GM20431 (cell line): ENCODE measurements around the gene AARS1.
"Not testable (repeated sequence)": the region's sequence is repeated elsewhere in the genome, so short reads cannot be mapped to it uniquely, and the experiment has no call there.

Experiments used
- in situ Hi-C: fragments of 300-500 bp; cut with MseI, MboI; formaldehyde crosslinking; loops from one replicate; pipeline ENCODE4 v1.15.0; 2020; ENCODE audit warnings: low sequenced_read_pairs; ENCODE audit not compliant: unreplicated experiment

The AARS1 gene

GRCh38 chr16:70276392-70276791 lies 12.9 kb downstream of the AARS1 start:
- in situ Hi-C loops = no loop called here

DNA sequence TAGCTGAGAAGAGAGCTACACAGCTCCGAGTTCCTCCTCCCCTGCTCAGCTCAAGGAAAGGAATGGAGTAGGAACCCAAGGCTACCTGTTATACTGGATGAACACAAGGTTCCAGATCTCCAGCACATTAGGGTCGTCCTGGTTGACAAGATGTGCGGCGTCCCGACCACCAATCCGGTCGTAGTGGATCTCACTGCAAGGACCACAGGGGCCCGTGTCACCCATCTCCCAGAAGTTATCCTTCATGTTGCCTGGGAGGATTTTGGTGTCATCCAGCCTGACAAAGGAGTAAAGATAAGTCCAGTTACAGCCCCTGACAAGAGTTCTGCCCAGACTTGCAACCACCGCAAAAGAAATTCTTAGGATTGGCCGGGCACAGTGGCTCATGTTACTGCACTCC lies 17.6 kb downstream of the AARS1 start:
- in situ Hi-C loops = no loop called here

- in situ Hi-C loops = no loop called here
These were observed 19.1 kb downstream of the AARS1 start for GRCh38 chr16:70270176-70270575.

DNA sequence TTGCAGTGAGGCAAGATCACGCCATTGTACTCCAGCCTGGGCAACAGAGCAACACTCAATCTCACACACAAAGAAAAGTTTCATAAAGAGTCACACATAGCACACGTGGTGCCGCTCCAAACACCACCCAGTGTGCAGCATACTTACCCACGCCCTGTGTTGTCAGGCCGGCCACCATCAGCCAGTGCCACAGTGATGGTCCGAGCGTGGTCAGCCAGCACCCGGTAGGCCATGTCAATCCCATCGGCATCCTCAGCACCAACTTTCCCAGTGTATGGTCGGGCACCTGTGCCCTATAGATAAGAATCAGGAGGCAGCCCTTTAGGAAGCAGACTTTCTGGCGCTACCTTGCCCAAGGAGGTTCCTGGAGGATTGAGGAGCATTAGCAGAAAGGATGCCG lies 19.8 kb downstream of the AARS1 start:
- in situ Hi-C loops = no loop called here

DNA sequence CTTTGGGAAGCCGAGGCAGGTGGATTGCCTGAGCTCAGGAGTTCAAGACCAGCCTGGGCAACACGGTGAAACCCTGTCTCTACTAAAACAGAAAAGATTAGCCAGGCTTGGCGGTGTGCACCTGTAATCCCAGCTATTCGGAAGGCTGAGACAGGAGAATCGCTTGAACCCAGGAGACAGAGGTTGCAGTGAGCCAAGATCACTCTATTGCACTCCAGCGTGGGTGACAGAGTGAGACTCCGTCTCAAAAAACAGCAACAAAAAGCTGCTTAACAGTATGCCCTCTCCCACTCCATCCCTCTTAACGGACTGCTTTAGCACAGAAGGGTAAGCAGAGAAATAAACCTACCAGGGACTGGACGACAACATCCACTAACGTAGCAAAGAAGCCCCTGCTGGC lies 21.4 kb downstream of the AARS1 start:
- in situ Hi-C loops = not testable (repeated sequence)

GRCh38 chr16:70267516-70267915 lies 21.8 kb downstream of the AARS1 start:
- in situ Hi-C loops = no loop called here

- in situ Hi-C loops = not testable (repeated sequence)
These were observed 29.4 kb downstream of the AARS1 start for GRCh38 chr16:70259903-70260302.

DNA sequence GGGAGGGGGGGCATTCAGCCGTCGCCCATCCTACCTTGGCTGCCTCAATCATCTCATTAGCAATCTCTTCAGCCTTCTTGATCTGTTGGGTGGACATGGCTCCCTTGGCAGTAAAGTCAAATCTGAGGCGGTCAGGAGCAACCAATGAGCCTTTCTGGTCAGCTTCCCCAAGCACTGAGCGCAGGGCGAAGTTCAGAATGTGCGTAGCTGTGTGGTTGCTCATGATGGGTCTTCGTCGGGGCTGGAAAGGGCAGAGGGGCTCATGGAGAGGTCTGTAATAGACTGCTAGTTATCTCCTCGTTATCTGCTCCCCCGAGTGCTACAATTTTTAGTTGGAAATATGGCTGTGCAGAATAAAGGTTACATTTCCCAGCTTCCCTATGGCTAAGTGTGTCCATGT lies 30.4 kb downstream of the AARS1 start:
- in situ Hi-C loops = no loop called here

DNA sequence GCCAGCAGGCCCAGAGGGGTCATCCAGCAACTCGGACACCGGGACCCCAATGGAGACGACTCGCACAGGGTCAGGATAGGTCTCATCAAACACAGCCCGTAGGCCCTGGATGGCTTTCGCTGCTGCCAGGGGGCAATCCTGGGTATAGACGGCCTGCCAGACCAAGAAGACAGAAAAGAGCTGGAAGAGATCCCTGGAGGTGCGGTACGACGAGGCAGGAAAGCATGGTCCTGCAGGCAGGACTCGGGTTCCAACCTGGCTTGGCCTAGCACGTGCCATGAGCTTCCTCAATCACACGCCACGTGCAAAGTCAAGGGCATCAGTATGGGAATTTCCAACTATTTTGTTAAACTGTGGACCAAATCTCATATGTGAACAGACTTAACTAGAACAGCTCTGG lies 31.2 kb downstream of the AARS1 start:
- in situ Hi-C loops = no loop called here

GRCh38 chr16:70257391-70257790 lies 31.9 kb downstream of the AARS1 start:
- in situ Hi-C loops = no loop called here

GRCh38 chr16:70255574-70255973 lies 33.7 kb downstream of the AARS1 start:
- in situ Hi-C loops = no loop called here

DNA sequence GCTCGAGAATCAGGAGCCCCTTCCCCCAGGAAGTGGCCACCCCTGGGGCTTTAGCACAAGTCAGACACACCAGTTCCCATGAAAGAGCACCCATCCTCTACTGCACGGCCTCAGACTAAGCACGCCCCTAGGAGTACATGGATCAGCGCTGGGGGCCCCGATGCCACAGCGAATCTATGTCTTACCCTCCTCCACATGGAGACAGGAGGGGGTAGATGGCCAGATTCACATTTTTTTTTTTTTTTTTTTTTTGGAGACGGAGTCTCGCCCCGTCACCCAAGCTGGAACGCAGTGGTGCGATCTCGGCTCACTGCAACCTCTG lies 34.4 kb downstream of the AARS1 start:
- in situ Hi-C loops = no loop called here

- in situ Hi-C loops = no loop called here
These were observed 34.9 kb downstream of the AARS1 start for GRCh38 chr16:70254180-70254964.

DNA sequence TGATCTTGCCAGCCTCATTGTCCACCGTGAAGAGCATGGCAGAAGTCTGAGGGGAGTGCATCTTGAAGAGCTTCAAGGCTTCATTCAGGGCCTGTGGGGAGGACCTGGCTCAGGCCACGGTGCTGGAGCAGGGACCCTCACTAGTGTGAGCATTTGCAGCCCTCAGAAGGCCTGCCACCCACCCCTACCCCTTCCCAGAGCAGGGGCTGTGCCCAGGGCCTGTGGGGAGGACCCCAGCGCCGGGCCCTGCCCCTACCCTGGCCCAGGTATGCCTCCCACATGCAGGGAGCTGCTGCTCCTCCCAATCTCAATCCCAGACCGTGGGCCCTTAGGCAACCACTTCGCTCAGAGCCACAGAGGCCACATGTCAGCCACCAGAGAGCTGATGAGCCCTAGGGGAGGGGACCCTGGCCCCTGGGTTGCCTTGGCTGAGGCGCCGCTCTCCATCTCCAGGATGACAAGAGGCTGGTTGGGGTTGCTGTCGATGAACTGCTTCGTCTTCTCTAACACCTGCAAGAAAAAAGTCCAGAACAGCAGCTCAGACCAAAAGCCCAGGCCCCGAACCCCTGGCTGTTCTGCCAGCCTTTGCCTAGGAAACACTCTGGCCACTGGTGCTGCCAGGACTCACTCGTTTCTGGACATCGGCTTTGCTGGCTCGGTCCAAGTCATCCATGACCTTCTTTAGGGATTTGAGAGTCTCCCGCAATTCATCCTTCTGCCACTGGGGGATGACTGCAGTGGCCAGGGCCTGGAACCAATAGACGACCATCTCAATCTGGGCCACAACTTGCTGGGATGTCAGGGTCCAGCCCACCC lies 35.8 kb downstream of the AARS1 start:
- in situ Hi-C loops = no loop called here

DNA sequence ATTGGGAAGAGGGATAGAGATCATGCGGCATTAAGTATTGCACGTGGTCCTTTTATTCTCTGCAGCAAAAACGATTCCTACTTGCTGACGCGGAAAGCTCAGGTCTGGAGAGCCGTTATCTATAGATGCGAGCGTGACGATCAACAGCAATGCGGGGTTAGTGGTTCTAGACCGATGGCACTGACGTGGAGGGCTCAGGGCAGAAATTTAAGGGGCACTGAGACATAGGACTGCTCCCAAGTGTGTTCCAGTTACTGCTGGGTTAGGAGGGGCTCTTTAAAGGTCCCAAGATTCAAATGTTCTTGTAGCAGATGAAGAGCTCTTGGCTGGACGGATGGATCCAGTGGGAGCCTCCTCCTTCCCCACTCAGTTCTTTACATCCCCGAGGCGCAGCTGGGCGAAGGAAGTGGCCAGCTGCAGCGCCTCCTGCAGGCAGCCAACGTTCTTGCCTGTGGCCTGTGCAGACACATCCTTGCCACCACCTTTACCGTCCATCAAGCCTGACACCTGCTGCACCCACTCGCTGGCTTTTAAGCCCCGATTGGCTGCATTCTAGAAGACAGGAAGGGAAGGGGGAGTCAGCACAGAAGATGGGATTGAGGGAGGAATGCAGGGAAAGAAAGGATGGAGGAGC lies 36.8 kb downstream of the AARS1 start:
- in situ Hi-C loops = no loop called here

GRCh38 chr16:70251629-70252354 lies 37.5 kb downstream of the AARS1 start, which contains the start of gene EXOSC6:
TSS of gene EXOSC6 (minus strand) at chr16:70251940. CDS start at chr16:70251900, 40 bp downstream.
- in situ Hi-C loops = no loop called here

DNA sequence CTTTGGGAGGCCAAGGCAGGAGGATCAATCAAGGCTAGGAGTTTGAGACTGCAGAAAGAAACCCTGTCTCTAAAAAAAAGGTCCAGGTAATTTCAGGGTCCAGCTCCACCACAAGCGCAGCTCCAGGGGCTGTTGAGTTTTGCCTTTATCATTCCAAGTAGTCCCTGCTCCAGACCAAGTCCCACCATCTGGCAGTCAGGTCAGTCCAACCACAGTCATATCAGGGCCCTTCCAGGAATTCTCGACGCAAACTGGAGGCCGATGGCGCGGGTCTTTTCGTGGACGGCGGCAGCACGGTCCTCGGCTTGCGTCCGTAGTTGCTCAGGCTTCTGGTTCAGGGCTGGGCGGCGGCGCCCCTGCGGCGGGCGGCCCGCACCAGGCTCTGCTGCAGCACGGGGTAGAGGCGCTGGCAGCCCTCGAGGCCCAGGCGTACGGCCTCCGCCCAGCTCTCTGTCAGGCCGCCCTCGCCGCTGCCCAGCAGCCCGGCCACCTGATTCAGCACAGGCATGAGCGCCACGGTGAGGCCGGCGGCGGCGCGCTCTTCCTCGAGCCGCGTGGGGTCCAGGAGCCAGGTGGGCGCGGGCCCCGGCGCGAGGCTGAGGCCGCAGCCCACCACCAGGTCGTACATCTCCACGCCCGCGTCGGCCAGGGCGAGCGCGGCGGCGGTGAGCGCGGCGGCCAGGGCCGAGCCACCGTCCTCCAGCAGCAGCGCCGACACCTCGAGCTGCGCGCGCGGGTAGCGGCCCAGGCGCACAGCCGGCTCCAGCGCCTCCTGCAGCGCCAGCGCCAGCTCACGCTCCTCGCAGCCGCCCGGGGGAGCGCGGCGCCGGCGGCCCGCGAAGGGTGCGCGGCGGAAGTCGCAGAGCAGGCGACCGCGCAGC lies 38.3 kb downstream of the AARS1 start:
- in situ Hi-C loops = no loop called here

DNA sequence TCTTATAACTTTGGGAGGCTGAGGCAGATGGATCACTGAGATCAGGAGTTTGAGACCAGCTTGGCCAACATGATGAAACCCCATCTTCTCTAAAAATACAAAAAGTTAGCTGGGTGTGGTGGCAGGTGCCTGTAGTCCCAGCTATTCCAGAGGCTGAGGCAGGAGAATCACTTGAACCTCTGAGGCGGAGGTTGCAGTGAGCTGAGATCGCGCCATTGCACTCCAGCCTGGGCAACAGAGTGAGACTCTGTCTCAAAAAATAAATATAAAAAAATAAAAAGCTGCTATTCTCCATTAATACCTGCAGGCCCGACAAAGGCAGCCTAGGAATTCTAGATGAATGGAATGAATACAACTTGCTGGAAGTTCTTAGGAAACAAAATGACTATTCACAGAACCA lies 39.6 kb downstream of the AARS1 start:
- in situ Hi-C loops = not testable (repeated sequence)

GRCh38 chr16:70238773-70239172 lies 50.5 kb downstream of the AARS1 start:
- in situ Hi-C loops = not testable (repeated sequence)
